ENCODE results near the gene DLAT.

DNA sequence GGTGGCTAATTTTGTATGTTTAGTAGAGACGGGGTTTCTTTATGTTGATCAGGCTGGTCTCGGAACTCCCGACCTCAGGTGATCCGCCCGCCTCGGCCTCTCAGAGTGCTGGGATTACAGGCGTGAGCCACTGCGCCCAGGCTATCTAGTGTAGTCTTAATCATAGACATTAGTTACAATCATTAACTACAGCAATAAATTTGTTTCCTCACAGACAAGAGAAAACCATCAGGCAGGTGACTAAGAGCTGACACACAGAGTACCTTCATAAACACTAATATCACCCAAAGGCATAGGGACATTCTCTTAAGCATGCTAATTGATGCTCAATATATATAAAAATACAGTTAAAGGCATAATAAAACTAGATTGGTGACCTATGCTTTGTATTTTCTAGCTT lies 80.9 kb downstream of the DLAT start:
- TF ChIP-seq, protein P1, sequence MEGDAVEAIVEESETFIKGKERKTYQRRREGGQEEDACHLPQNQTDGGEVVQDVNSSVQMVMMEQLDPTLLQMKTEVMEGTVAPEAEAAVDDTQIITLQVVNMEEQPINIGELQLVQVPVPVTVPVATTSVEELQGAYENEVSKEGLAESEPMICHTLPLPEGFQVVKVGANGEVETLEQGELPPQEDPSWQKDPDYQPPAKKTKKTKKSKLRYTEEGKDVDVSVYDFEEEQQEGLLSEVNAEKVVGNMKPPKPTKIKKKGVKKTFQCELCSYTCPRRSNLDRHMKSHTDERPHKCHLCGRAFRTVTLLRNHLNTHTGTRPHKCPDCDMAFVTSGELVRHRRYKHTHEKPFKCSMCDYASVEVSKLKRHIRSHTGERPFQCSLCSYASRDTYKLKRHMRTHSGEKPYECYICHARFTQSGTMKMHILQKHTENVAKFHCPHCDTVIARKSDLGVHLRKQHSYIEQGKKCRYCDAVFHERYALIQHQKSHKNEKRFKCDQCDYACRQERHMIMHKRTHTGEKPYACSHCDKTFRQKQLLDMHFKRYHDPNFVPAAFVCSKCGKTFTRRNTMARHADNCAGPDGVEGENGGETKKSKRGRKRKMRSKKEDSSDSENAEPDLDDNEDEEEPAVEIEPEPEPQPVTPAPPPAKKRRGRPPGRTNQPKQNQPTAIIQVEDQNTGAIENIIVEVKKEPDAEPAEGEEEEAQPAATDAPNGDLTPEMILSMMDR (IDR thresholded peaks at IDR 0.05 in 8 of 11, conservative IDR thresholded peaks at IDR 0.05 in 3 of 11) = no peak
- TF ChIP-seq POLR2A (IDR thresholded peaks at IDR 0.05) (no peak), POLR2AphosphoS5 (IDR thresholded peaks at IDR 0.05) (no peak)
